DOHH2 (cell line): ENCODE results near the gene ZFYVE9.

ENCODE experiments used
- EZH2phosphoT487 ChIP-seq: fragments of 200-600 bp; sonication (generic); IDR thresholded peaks from 2 replicates; pipeline ENCODE4 v1.6.1; 2017; ENCODE audit warnings: borderline replicate concordance, mild to moderate bottlenecking, antibody characterized with exemption, low read length, moderate library complexity, mixed read lengths
- TF ChIP-seq, protein P1 (sequence below): fragments of 200-600 bp; sonication (generic); IDR thresholded peaks from one replicate; pipeline ENCODE4 v1.5.1; 2014; ENCODE audit warnings: antibody characterized with exemption, mild to moderate bottlenecking, low read depth, low read length; ENCODE audit not compliant: poor library complexity, severe bottlenecking

GRCh38 chr1:52325786-52326185 is 183.9 kb downstream of the ZFYVE9 start:
- TF ChIP-seq, protein P1, sequence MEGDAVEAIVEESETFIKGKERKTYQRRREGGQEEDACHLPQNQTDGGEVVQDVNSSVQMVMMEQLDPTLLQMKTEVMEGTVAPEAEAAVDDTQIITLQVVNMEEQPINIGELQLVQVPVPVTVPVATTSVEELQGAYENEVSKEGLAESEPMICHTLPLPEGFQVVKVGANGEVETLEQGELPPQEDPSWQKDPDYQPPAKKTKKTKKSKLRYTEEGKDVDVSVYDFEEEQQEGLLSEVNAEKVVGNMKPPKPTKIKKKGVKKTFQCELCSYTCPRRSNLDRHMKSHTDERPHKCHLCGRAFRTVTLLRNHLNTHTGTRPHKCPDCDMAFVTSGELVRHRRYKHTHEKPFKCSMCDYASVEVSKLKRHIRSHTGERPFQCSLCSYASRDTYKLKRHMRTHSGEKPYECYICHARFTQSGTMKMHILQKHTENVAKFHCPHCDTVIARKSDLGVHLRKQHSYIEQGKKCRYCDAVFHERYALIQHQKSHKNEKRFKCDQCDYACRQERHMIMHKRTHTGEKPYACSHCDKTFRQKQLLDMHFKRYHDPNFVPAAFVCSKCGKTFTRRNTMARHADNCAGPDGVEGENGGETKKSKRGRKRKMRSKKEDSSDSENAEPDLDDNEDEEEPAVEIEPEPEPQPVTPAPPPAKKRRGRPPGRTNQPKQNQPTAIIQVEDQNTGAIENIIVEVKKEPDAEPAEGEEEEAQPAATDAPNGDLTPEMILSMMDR, result no peak
- no peak for TF ChIP-seq EZH2phosphoT487
